SU-DHL-6 (cell line): ENCODE measurements around the gene DNAJB4.

ENCODE experiments used
- H2AFZ ChIP-seq: fragments of 200-600 bp; sonication (generic); 2 replicates; pipeline ENCODE4 v1.6.1; 2014; ENCODE audit warnings: low read depth, mild to moderate bottlenecking, moderate library complexity, mixed read lengths, antibody characterized with exemption, low read length; ENCODE audit not compliant: severe bottlenecking
- H3F3A ChIP-seq: fragments of 200-600 bp; shearing (Covaris generic); 2 replicates; pipeline ENCODE4 v1.6.0; 2016; ENCODE audit warnings: antibody characterized with exemption, mild to moderate bottlenecking; ENCODE audit not compliant: insufficient read depth
- H3K27ac ChIP-seq: fragments of 200-600 bp; sonication (generic); 2 replicates; pipeline ENCODE4 v1.5.1; 2016; ENCODE audit warnings: low read depth, mild to moderate bottlenecking, low read length, moderate library complexity, mixed read lengths
- H3K27me3 ChIP-seq: fragments of 200-600 bp; sonication (generic), shearing (Covaris generic); 2 replicates; pipeline ENCODE4 v1.6.0; 2014; ENCODE audit warnings: mild to moderate bottlenecking, low read length
- H3K36me3 ChIP-seq: fragments of 200-600 bp; sonication (generic); 2 replicates; pipeline ENCODE4 v1.6.1; 2014; ENCODE audit warnings: mild to moderate bottlenecking, low read length, mixed read lengths
- H3K4me2 ChIP-seq: fragments of 300-600, 200-600 bp; shearing (Covaris generic), sonication (generic); 2 replicates; pipeline ENCODE4 v1.6.0; 2014; ENCODE audit warnings: low read length, low read depth, mild to moderate bottlenecking; ENCODE audit not compliant: poor library complexity, severe bottlenecking
- H3K4me3 ChIP-seq: fragments of 200-600 bp; sonication (generic); 2 replicates; pipeline ENCODE4 v1.5.1; 2014; ENCODE audit warnings: antibody characterized with exemption, low read length, mild to moderate bottlenecking, mixed read lengths; ENCODE audit not compliant: insufficient read depth, poor library complexity, severe bottlenecking
- H3K79me2 ChIP-seq: fragments of 200-600 bp; sonication (generic); 2 replicates; pipeline ENCODE4 v1.6.1; 2014; ENCODE audit warnings: mild to moderate bottlenecking, low read length, moderate library complexity; ENCODE audit not compliant: insufficient read depth
- H3K9ac ChIP-seq: fragments of 200-600 bp; sonication (generic); 2 replicates; pipeline ENCODE4 v1.7.0; 2014; ENCODE audit warnings: mild to moderate bottlenecking, low read length
- H3K9me2 ChIP-seq: fragments of 200-600 bp; sonication (generic); replicated peaks from 2 replicates; pipeline ENCODE4 v1.6.1; 2014; ENCODE audit warnings: low read length; ENCODE audit not compliant: insufficient read depth
- H3K9me3 ChIP-seq: fragments of 200-600 bp; sonication (generic); 2 replicates; pipeline ENCODE4 v1.6.1; 2014; ENCODE audit warnings: low read length, mixed read lengths; ENCODE audit not compliant: insufficient read depth
- H4K20me1 ChIP-seq: fragments of 200-600 bp; sonication (generic); 2 replicates; pipeline ENCODE4 v1.6.1; 2014; ENCODE audit warnings: low read depth, mild to moderate bottlenecking, antibody characterized with exemption, low read length, moderate library complexity, mixed read lengths
- CTCF ChIP-seq: fragments of 200-600 bp; sonication (generic); IDR thresholded peaks from one replicate; pipeline ENCODE4 v1.5.1; 2017; ENCODE audit warnings: antibody characterized with exemption, mild to moderate bottlenecking, low read length, moderate library complexity; ENCODE audit not compliant: insufficient read depth, poor library complexity, severe bottlenecking
- EZH2phosphoT487 ChIP-seq: fragments of 200-600 bp; sonication (generic), shearing (Covaris generic); conservative IDR thresholded peaks from 2 replicates; pipeline ENCODE4 v1.6.1; 2018; ENCODE audit warnings: mild to moderate bottlenecking, antibody characterized with exemption, low read length, moderate library complexity, mixed read lengths

The DNAJB4 gene

GRCh38 chr1:78032996-78033796 lies 28.5 kb downstream of the DNAJB4 start:
- Histone ChIP-seq H3F3A (no peaks in the 10 kb centered on the region), H4K20me1 (no peaks in the 10 kb centered on the region), H2AFZ (no peak overlapping the region), H3K9me3 (no peaks in the 10 kb centered on the region), H3K9me2 (no peaks in the 10 kb centered on the region), H3K27me3 (no peaks in the 10 kb centered on the region), H3K4me3 (no peak overlapping the region), H3K4me2 (no peak overlapping the region), H3K36me3 (no peaks in the 10 kb centered on the region), H3K9ac (no peak overlapping the region), H3K27ac (no peak overlapping the region), H3K79me2 (no peaks in the 10 kb centered on the region)
- TF ChIP-seq CTCF: no peak
- TF ChIP-seq EZH2phosphoT487: no peak

GRCh38 chr1:78033797-78034172 lies 29.0 kb downstream of the DNAJB4 start:
- Histone ChIP-seq H3K36me3 (no peaks in the 10 kb centered on the region), H3K79me2 (no peaks in the 10 kb centered on the region), H3K4me3 (no peak overlapping the region), H4K20me1 (no peaks in the 10 kb centered on the region), H2AFZ (no peak overlapping the region), H3K9me3 (no peaks in the 10 kb centered on the region), H3K9me2 (no peaks in the 10 kb centered on the region), H3K27me3 (no peaks in the 10 kb centered on the region), H3K4me2 (no peak overlapping the region), H3K27ac (no peak overlapping the region), H3K9ac (no peak overlapping the region), H3F3A (no peaks in the 10 kb centered on the region)
- TF ChIP-seq CTCF: no peak
- TF ChIP-seq EZH2phosphoT487: no peak

GRCh38 chr1:78035121-78035520 lies 30.4 kb downstream of the DNAJB4 start:
- H3K9me2 ChIP-seq: no peaks in the 10 kb centered on the region
- H3K27ac ChIP-seq: no peak overlapping the region
- H3K27me3 ChIP-seq: no peaks in the 10 kb centered on the region
- no peaks in the 10 kb centered on the region for H3F3A ChIP-seq
- H4K20me1 ChIP-seq: no peaks in the 10 kb centered on the region
- H3K4me3 ChIP-seq: no peak overlapping the region
- no peak overlapping the region for H2AFZ ChIP-seq
- no peak for TF ChIP-seq CTCF
- no peak for TF ChIP-seq EZH2phosphoT487
- H3K79me2 ChIP-seq: no peaks in the 10 kb centered on the region
- H3K9ac ChIP-seq: no peak overlapping the region
- no peak overlapping the region for H3K4me2 ChIP-seq
- no peaks in the 10 kb centered on the region for H3K36me3 ChIP-seq
- no peaks in the 10 kb centered on the region for H3K9me3 ChIP-seq
